Measurements from ENCODE around the gene FOXN3.

DNA sequence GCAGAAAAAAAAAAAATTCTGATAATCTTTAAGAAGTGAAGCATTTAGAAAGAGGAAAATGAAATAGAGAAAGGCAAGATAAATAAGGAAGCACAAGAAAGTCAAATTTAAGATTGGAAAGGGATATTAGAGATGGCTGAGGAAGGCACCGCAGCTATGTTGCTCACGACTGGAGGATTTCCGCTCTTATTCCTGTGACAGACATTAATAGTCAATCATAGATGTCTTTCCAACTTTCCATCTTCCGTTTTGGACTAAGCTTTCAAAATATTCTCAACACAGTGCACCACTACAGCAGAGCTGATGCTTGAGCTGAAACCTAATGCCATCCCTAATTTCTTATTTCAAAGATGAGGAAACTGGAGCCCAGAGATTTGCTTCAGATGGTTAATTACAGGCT, 290.6 kb downstream of the FOXN3 start:
- TF ChIP-seq, protein P1, sequence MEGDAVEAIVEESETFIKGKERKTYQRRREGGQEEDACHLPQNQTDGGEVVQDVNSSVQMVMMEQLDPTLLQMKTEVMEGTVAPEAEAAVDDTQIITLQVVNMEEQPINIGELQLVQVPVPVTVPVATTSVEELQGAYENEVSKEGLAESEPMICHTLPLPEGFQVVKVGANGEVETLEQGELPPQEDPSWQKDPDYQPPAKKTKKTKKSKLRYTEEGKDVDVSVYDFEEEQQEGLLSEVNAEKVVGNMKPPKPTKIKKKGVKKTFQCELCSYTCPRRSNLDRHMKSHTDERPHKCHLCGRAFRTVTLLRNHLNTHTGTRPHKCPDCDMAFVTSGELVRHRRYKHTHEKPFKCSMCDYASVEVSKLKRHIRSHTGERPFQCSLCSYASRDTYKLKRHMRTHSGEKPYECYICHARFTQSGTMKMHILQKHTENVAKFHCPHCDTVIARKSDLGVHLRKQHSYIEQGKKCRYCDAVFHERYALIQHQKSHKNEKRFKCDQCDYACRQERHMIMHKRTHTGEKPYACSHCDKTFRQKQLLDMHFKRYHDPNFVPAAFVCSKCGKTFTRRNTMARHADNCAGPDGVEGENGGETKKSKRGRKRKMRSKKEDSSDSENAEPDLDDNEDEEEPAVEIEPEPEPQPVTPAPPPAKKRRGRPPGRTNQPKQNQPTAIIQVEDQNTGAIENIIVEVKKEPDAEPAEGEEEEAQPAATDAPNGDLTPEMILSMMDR (IDR thresholded peaks at IDR 0.05 in 4 of 5, conservative IDR thresholded peaks at IDR 0.05 in 1 of 5) = no peak
- TF ChIP-seq POLR2A (IDR thresholded peaks at IDR 0.05) = no peak

Data from gastrocnemius medialis (tissue), 4 donors.